Measurements from ENCODE around the gene THUMPD2.

The THUMPD2 gene

GRCh38 chr2:39719317-39719716 lies 59.7 kb downstream of the THUMPD2 start:
- TF ChIP-seq EGR1 (IDR thresholded peaks at IDR 0.05) (no peak), YY1 (IDR thresholded peaks at IDR 0.05; ENCODE audit: low read depth) (no peak), REST (IDR thresholded peaks at IDR 0.05; ENCODE audit: low read depth) (no peak), NFIC (IDR thresholded peaks at IDR 0.05) (no peak), TCF12 (IDR thresholded peaks at IDR 0.05; ENCODE audit: low read depth) (no peak), EP300 (IDR thresholded peaks at IDR 0.05; ENCODE audit: borderline replicate concordance) (no peak), USF1 (IDR thresholded peaks at IDR 0.05) (no peak), CEBPB (IDR thresholded peaks at IDR 0.05) (no peak), RAD21 (IDR thresholded peaks at IDR 0.05; ENCODE audit: low read depth) (no peak), ZBTB7A (IDR thresholded peaks at IDR 0.05; ENCODE audit: low read depth) (no peak), MAX (IDR thresholded peaks at IDR 0.05) (no peak), CREB1 (IDR thresholded peaks at IDR 0.05; ENCODE audit: low read depth) (no peak), TEAD4 (IDR thresholded peaks at IDR 0.05) (no peak), TAF1 (IDR thresholded peaks at IDR 0.05; ENCODE audit: low read depth) (no peak), FOXM1 (IDR thresholded peaks at IDR 0.05; ENCODE audit: borderline replicate concordance, low read depth) (no peak)

GRCh38 chr2:39718483-39718882 lies 60.6 kb downstream of the THUMPD2 start:
- no peak for TF ChIP-seq USF1 (IDR thresholded peaks at IDR 0.05)
- no peak for TF ChIP-seq ZBTB7A (IDR thresholded peaks at IDR 0.05; ENCODE audit: low read depth)
- no peak for TF ChIP-seq EGR1 (IDR thresholded peaks at IDR 0.05)

GRCh38 chr2:39717067-39717466 lies 62.0 kb downstream of the THUMPD2 start:
- TF ChIP-seq USF1 (IDR thresholded peaks at IDR 0.05) = no peak
- TF ChIP-seq RAD21 (IDR thresholded peaks at IDR 0.05; ENCODE audit: low read depth) = no peak
- TF ChIP-seq EP300 (IDR thresholded peaks at IDR 0.05; ENCODE audit: borderline replicate concordance) = no peak
- TF ChIP-seq CEBPB (IDR thresholded peaks at IDR 0.05) = no peak
- no peak for TF ChIP-seq ZBTB7A (IDR thresholded peaks at IDR 0.05; ENCODE audit: low read depth)
- no peak for TF ChIP-seq TCF12 (IDR thresholded peaks at IDR 0.05; ENCODE audit: low read depth)
- TF ChIP-seq EGR1 (IDR thresholded peaks at IDR 0.05) = no peak
- TF ChIP-seq FOXM1 (IDR thresholded peaks at IDR 0.05; ENCODE audit: borderline replicate concordance, low read depth) = no peak
- TF ChIP-seq YY1 (IDR thresholded peaks at IDR 0.05; ENCODE audit: low read depth) = no peak
- no peak for TF ChIP-seq TAF1 (IDR thresholded peaks at IDR 0.05; ENCODE audit: low read depth)
- TF ChIP-seq NFIC (IDR thresholded peaks at IDR 0.05) = no peak
- TF ChIP-seq MAX (IDR thresholded peaks at IDR 0.05) = no peak
- no peak for TF ChIP-seq REST (IDR thresholded peaks at IDR 0.05; ENCODE audit: low read depth)
- no peak for TF ChIP-seq TEAD4 (IDR thresholded peaks at IDR 0.05)

GRCh38 chr2:39715822-39716221 lies 63.2 kb downstream of the THUMPD2 start:
- TF ChIP-seq TEAD4 (IDR thresholded peaks at IDR 0.05) = no peak
- TF ChIP-seq EGR1 (IDR thresholded peaks at IDR 0.05) = no peak
- no peak for TF ChIP-seq FOXM1 (IDR thresholded peaks at IDR 0.05; ENCODE audit: borderline replicate concordance, low read depth)
- TF ChIP-seq EP300 (IDR thresholded peaks at IDR 0.05; ENCODE audit: borderline replicate concordance) = no peak
- TF ChIP-seq YY1 (IDR thresholded peaks at IDR 0.05; ENCODE audit: low read depth) = no peak
- no peak for TF ChIP-seq RAD21 (IDR thresholded peaks at IDR 0.05; ENCODE audit: low read depth)
- no peak for TF ChIP-seq MAX (IDR thresholded peaks at IDR 0.05)
- TF ChIP-seq USF1 (IDR thresholded peaks at IDR 0.05) = no peak
- TF ChIP-seq NFIC (IDR thresholded peaks at IDR 0.05) = no peak
- TF ChIP-seq REST (IDR thresholded peaks at IDR 0.05; ENCODE audit: low read depth) = no peak
- TF ChIP-seq CEBPB (IDR thresholded peaks at IDR 0.05) = no peak
- TF ChIP-seq TAF1 (IDR thresholded peaks at IDR 0.05; ENCODE audit: low read depth) = no peak
- TF ChIP-seq ZBTB7A (IDR thresholded peaks at IDR 0.05; ENCODE audit: low read depth) = no peak
- no peak for TF ChIP-seq TCF12 (IDR thresholded peaks at IDR 0.05; ENCODE audit: low read depth)
- TF ChIP-seq CREB1 (IDR thresholded peaks at IDR 0.05; ENCODE audit: low read depth) = no peak
